ENCODE measurements around the gene CBLL1.

CBLL1 gene

GRCh38 chr7:107803009-107803610 lies 59.2 kb downstream of the CBLL1 start, which contains the start of gene SLC26A3:
TSS of gene SLC26A3 (minus strand) at chr7:107803223. CDS start at chr7:107794509, 8,714 bp downstream.
- no peak for DNase-seq (ENCODE audit: low read depth)

GRCh38 chr7:107809179-107809578 lies 65.2 kb downstream of the CBLL1 start:
- no peak overlapping the region for H3K4me3 ChIP-seq (ENCODE audit: low read length)
- DNase-seq (ENCODE audit: low read depth): no peak
- no peak for TF ChIP-seq CTCF (conservative IDR thresholded peaks at IDR 0.05; ENCODE audit: low read depth, low read length)

More at GRCh38 chr7:107803009-107803610, 59.2 kb downstream of the CBLL1 start, which contains the start of gene SLC26A3:
- no peak for TF ChIP-seq CTCF (conservative IDR thresholded peaks at IDR 0.05; ENCODE audit: low read depth, low read length)
- H3K4me3 ChIP-seq (ENCODE audit: low read length): no peak within 1 kb of the TSS

- TF ChIP-seq CTCF (conservative IDR thresholded peaks at IDR 0.05; ENCODE audit: low read depth, low read length): no peak
- no peak for DNase-seq (ENCODE audit: low read depth)
- no peak overlapping the region for H3K4me3 ChIP-seq (ENCODE audit: low read length)
These were observed 66.7 kb downstream of the CBLL1 start for GRCh38 chr7:107810626-107811025.

Measured in retinal pigment epithelial cell (primary cell).